Large intestine (tissue), 3 donors: ENCODE measurements around the gene ZMYND15. TPM values are rescaled to one million over a fixed set of nuclear protein-coding genes. Genes with fewer than 3 reads are reported as not detected.

ENCODE experiments used
- DNase-seq, 2 donors: peaks; one replicate each; pipeline versions ENCODE4 v3.0.0 to v3.0.0-alpha.2; 2013
- H3K27ac ChIP-seq: one replicate; pipeline ENCODE4 v1.5.1; 2013; ENCODE audit warnings: low read length
- H3K27me3 ChIP-seq: 2 replicates; pipeline ENCODE4 v1.6.1; 2013; ENCODE audit warnings: low read length; ENCODE audit not compliant: control insufficient read depth, insufficient read depth
- H3K36me3 ChIP-seq: 2 replicates; pipeline ENCODE4 v1.6.1; 2013; ENCODE audit warnings: low read length; ENCODE audit not compliant: control insufficient read depth, insufficient read depth
- H3K4me1 ChIP-seq: one replicate; pipeline ENCODE4 v1.6.1; 2013; ENCODE audit warnings: low read length; ENCODE audit not compliant: control insufficient read depth, insufficient read depth
- H3K4me3 ChIP-seq: one replicate; pipeline ENCODE4 v1.5.1; 2013; ENCODE audit warnings: low read length
- H3K9me3 ChIP-seq: one replicate; pipeline ENCODE4 v1.6.1; 2013; ENCODE audit warnings: mild to moderate bottlenecking, low read depth, low read length, moderate library complexity; ENCODE audit not compliant: control insufficient read depth
- WGBS: methylation state at CpG from one replicate; pipeline ENCODE4 v1.1.5; 2013; ENCODE audit warnings: low lambda C conversion rate; ENCODE audit not compliant: insufficient coverage; 5-methylcytosine and 5-hydroxymethylcytosine counted together
- polyA plus RNA-seq: library from polyadenylated mRNA; unstranded; fragments of 120-200 nt; gene quantifications from one replicate; pipeline ENCODE4 v1.2.1, GENCODE V29; 2013

ZMYND15 gene
- polyA plus RNA-seq, 1 donor: 5.1 TPM

GRCh38 chr17:4764595-4764994 lies 25.0 kb downstream of the ZMYND15 start:
- DNase-seq: no peak
- Histone ChIP-seq H3K36me3 (no peaks in the 10 kb centered on the region), H3K27ac (no peak overlapping the region), H3K27me3 (no peaks in the 10 kb centered on the region), H3K9me3 (no peaks in the 10 kb centered on the region), H3K4me3 (no peak overlapping the region), H3K4me1 (no peaks in the 10 kb centered on the region)
- WGBS: no CpG with 5 or more reads among the region's 3 CpGs

GRCh38 chr17:4766201-4766600 lies 26.6 kb downstream of the ZMYND15 start:
- no peak overlapping the region for H3K27ac ChIP-seq
- H3K4me3 ChIP-seq: no peak overlapping the region
- DNase-seq: no peak
- peaks cover 10% of the 10 kb centered on the region for H3K4me1 ChIP-seq
- H3K9me3 ChIP-seq: no peaks in the 10 kb centered on the region
- no peaks in the 10 kb centered on the region for H3K36me3 ChIP-seq
- H3K27me3 ChIP-seq: no peaks in the 10 kb centered on the region
- WGBS: no CpG with 5 or more reads among the region's 3 CpGs

GRCh38 chr17:4766723-4767122 lies 27.1 kb downstream of the ZMYND15 start:
- peaks cover 14% of the 10 kb centered on the region for H3K4me1 ChIP-seq
- H3K27ac ChIP-seq: no peak overlapping the region
- no peak overlapping the region for H3K4me3 ChIP-seq
- no peak for DNase-seq
- H3K36me3 ChIP-seq: no peaks in the 10 kb centered on the region
- H3K9me3 ChIP-seq: no peaks in the 10 kb centered on the region
- WGBS: no CpG with 5 or more reads among the region's 9 CpGs
- H3K27me3 ChIP-seq: no peaks in the 10 kb centered on the region

GRCh38 chr17:4768298-4768697 lies 28.7 kb downstream of the ZMYND15 start:
- WGBS: no CpG with 5 or more reads among the region's 6 CpGs
- Histone ChIP-seq H3K27me3 (no peaks in the 10 kb centered on the region), H3K4me1 (peaks cover 23% of the 10 kb centered on the region), H3K27ac (no peak overlapping the region), H3K36me3 (no peaks in the 10 kb centered on the region), H3K4me3 (no peak overlapping the region), H3K9me3 (no peaks in the 10 kb centered on the region)
- DNase-seq: no peak

GRCh38 chr17:4769628-4770027 lies 30.0 kb downstream of the ZMYND15 start:
- H3K27me3 ChIP-seq: no peaks in the 10 kb centered on the region
- no peaks in the 10 kb centered on the region for H3K9me3 ChIP-seq
- no peaks in the 10 kb centered on the region for H3K36me3 ChIP-seq
- DNase-seq: peak in 1 of 2 donors; percentile 37
- no peak overlapping the region for H3K27ac ChIP-seq
- peaks cover 23% of the 10 kb centered on the region for H3K4me1 ChIP-seq
- WGBS: no CpG with 5 or more reads among the region's 2 CpGs
- H3K4me3 ChIP-seq: no peak overlapping the region

- DNase-seq: peak; percentile 93 to 98
- no peaks in the 10 kb centered on the region for H3K27me3 ChIP-seq
- H3K9me3 ChIP-seq: no peaks in the 10 kb centered on the region
- no peaks in the 10 kb centered on the region for H3K36me3 ChIP-seq
- peak within 1 kb of the TSS; percentile 83 for H3K27ac ChIP-seq
- H3K4me3 ChIP-seq: peak within 1 kb of the TSS; percentile 5
- WGBS: no CpG with 5 or more reads among the region's 13 CpGs
- peaks cover 23% of the 10 kb centered on the region for H3K4me1 ChIP-seq
Measured at GRCh38 chr17:4771519-4772234, 32.0 kb downstream of the ZMYND15 start, which contains the start of gene TM4SF5. Gene TM4SF5, plus strand, starts transcription at chr17:4771886. Its CDS starts 37 bp downstream, at chr17:4771923.

GRCh38 chr17:4772235-4772613 lies 32.6 kb downstream of the ZMYND15 start:
- Histone ChIP-seq H3K9me3 (no peaks in the 10 kb centered on the region), H3K4me3 (peak overlapping the region; percentile 5), H3K27me3 (no peaks in the 10 kb centered on the region), H3K36me3 (no peaks in the 10 kb centered on the region), H3K4me1 (peaks cover 23% of the 10 kb centered on the region), H3K27ac (peak overlapping the region; percentile 83)
- peak in 1 of 2 donors; percentile 81 for DNase-seq
- no CpG with 5 or more reads among the region's 10 CpGs for WGBS

GRCh38 chr17:4777969-4778760 lies 38.5 kb downstream of the ZMYND15 start:
- H3K36me3 ChIP-seq: no peaks in the 10 kb centered on the region
- peaks cover 5% of the 10 kb centered on the region for H3K9me3 ChIP-seq
- no CpG with 5 or more reads among the region's 9 CpGs for WGBS
- H3K27me3 ChIP-seq: peaks cover 9% of the 10 kb centered on the region
- peak in 1 of 2 donors; percentile 32 for DNase-seq
- peaks cover 16% of the 10 kb centered on the region for H3K4me1 ChIP-seq
- peak overlapping the region; percentile 3 for H3K27ac ChIP-seq
- no peak overlapping the region for H3K4me3 ChIP-seq

- Histone ChIP-seq H3K27ac (peak overlapping the region; percentile 60), H3K9me3 (peaks cover 5% of the 10 kb centered on the region), H3K27me3 (peaks cover 31% of the 10 kb centered on the region), H3K4me1 (peaks cover 22% of the 10 kb centered on the region), H3K4me3 (no peak overlapping the region), H3K36me3 (no peaks in the 10 kb centered on the region)
- no CpG with 5 or more reads among the region's 11 CpGs for WGBS
- DNase-seq: peak; percentile 75 to 87
Measured at GRCh38 chr17:4780325-4780955, 40.8 kb downstream of the ZMYND15 start.

GRCh38 chr17:4782652-4783051 lies 43.0 kb downstream of the ZMYND15 start:
- no peaks in the 10 kb centered on the region for H3K36me3 ChIP-seq
- peaks cover 37% of the 10 kb centered on the region for H3K4me1 ChIP-seq
- WGBS: no CpG with 5 or more reads among the region's 28 CpGs
- H3K4me3 ChIP-seq: no peak overlapping the region
- no peak for DNase-seq
- H3K9me3 ChIP-seq: peaks cover 5% of the 10 kb centered on the region
- H3K27me3 ChIP-seq: peaks cover 46% of the 10 kb centered on the region
- no peak overlapping the region for H3K27ac ChIP-seq
